Osteoblast (primary cell): ENCODE results near the gene KIRREL3. TPM values are rescaled to one million over a fixed set of nuclear protein-coding genes. Genes with fewer than 3 reads are reported as not detected.
A peak's percentile ranks its signal among the peaks of the same experiment; 100 is the strongest.

Experiments
- DNase-seq: peaks from one replicate; pipeline ENCODE4 v3.0.0; 2011; ENCODE audit warnings: low spot score, mixed read lengths; ENCODE audit not compliant: insufficient read length; ENCODE audit errors: missing footprints
- H2AFZ ChIP-seq: 2 replicates; pipeline ENCODE4 v1.6.0; 2011; ENCODE audit warnings: mild to moderate bottlenecking, low read length
- H3K27ac ChIP-seq: 2 replicates; pipeline ENCODE4 v1.5.1; 2011; ENCODE audit warnings: mild to moderate bottlenecking, low read depth, low read length, moderate library complexity
- H3K27me3 ChIP-seq: 2 replicates; pipeline ENCODE4 v1.6.0; 2012; ENCODE audit warnings: mild to moderate bottlenecking, control low read depth, inconsistent platforms, low read length, moderate library complexity; ENCODE audit not compliant: insufficient read depth
- H3K36me3 ChIP-seq: 2 replicates; pipeline ENCODE4 v1.5.1; 2011; ENCODE audit warnings: mild to moderate bottlenecking, low read length, control low read depth, moderate library complexity; ENCODE audit not compliant: insufficient read depth
- H3K4me1 ChIP-seq: 2 replicates; pipeline ENCODE4 v1.5.1; 2011; ENCODE audit warnings: mild to moderate bottlenecking, low read length, control low read depth, moderate library complexity; ENCODE audit not compliant: insufficient read depth
- H3K4me2 ChIP-seq: 2 replicates; pipeline ENCODE4 v1.6.0; 2011; ENCODE audit warnings: mild to moderate bottlenecking, low read length; ENCODE audit not compliant: insufficient read depth
- H3K4me3 ChIP-seq: fragments of 200-600 bp; sonication (generic); 3 replicates; pipeline ENCODE4 v1.5.1; 2012; ENCODE audit warnings: mild to moderate bottlenecking, low read length, inconsistent platforms; ENCODE audit not compliant: insufficient read depth
- H3K79me2 ChIP-seq: 2 replicates; pipeline ENCODE4 v1.6.0; 2012; ENCODE audit warnings: mild to moderate bottlenecking, low read length, control low read depth, inconsistent platforms; ENCODE audit not compliant: insufficient read depth
- H3K9me3 ChIP-seq: 2 replicates; pipeline ENCODE4 v1.5.1; 2011; ENCODE audit warnings: low read depth, low read length, control low read depth
- H4K20me1 ChIP-seq: 2 replicates; pipeline ENCODE4 v1.6.0; 2012; ENCODE audit warnings: mild to moderate bottlenecking, low read length, control low read depth; ENCODE audit not compliant: insufficient read depth
- CTCF ChIP-seq: IDR thresholded peaks from 2 replicates; pipeline ENCODE4 v1.5.1; 2011; ENCODE audit warnings: mild to moderate bottlenecking, low read depth, low read length, moderate library complexity; ENCODE audit errors: extremely low read depth
- total RNA-seq: library from RNA; depleted of rRNA; stranded (reverse); fragments of >200 nt; gene quantifications from 2 replicates; pipeline ENCODE4 v1.2.3, GENCODE V29; 2012

KIRREL3 gene
- total RNA-seq, 1 donor, result 3.6 TPM

- H4K20me1 ChIP-seq, result no peaks in the 10 kb centered on the region
- H3K9me3 ChIP-seq, result no peaks in the 10 kb centered on the region
- H3K79me2 ChIP-seq, result no peaks in the 10 kb centered on the region
- H3K4me2 ChIP-seq, result no peak overlapping the region
- H3K27ac ChIP-seq, result no peak overlapping the region
- no peak overlapping the region for H3K4me3 ChIP-seq
- peaks cover 56% of the 10 kb centered on the region for H3K27me3 ChIP-seq
- H3K36me3 ChIP-seq, result no peaks in the 10 kb centered on the region
- no peak for DNase-seq
- no peak overlapping the region for H2AFZ ChIP-seq
- H3K4me1 ChIP-seq, result no peaks in the 10 kb centered on the region
- no peak for TF ChIP-seq CTCF
Observed at GRCh38 chr11:127013550-127013949, 13.0 kb upstream of the KIRREL3 start.

GRCh38 chr11:127006311-127006710 lies 5.7 kb upstream of the KIRREL3 start:
- H3K4me2 ChIP-seq, result no peak overlapping the region
- H3K36me3 ChIP-seq, result no peaks in the 10 kb centered on the region
- H3K4me1 ChIP-seq, result peaks cover 7% of the 10 kb centered on the region
- peaks cover 25% of the 10 kb centered on the region for H3K27me3 ChIP-seq
- no peak for TF ChIP-seq CTCF
- peak; percentile 47 for DNase-seq
- no peaks in the 10 kb centered on the region for H3K9me3 ChIP-seq
- H4K20me1 ChIP-seq, result no peaks in the 10 kb centered on the region
- no peak overlapping the region for H2AFZ ChIP-seq
- no peaks in the 10 kb centered on the region for H3K79me2 ChIP-seq
- no peak overlapping the region for H3K4me3 ChIP-seq
- H3K27ac ChIP-seq, result no peak overlapping the region

GRCh38 chr11:127003260-127003981 lies 2.9 kb upstream of the KIRREL3 start:
- Histone ChIP-seq H3K36me3 (no peaks in the 10 kb centered on the region), H4K20me1 (no peaks in the 10 kb centered on the region), H3K4me3 (peak overlapping the region; percentile 69), H3K4me1 (peaks cover 15% of the 10 kb centered on the region), H3K27me3 (peaks cover 3% of the 10 kb centered on the region), H3K79me2 (peaks cover 24% of the 10 kb centered on the region), H3K27ac (no peak overlapping the region), H2AFZ (peak overlapping the region; percentile 64), H3K9me3 (no peaks in the 10 kb centered on the region), H3K4me2 (peak overlapping the region; percentile 83)
- TF ChIP-seq CTCF, result peak; percentile 31
- DNase-seq, result peak; percentile 86

GRCh38 chr11:127002669-127003259 lies 2.2 kb upstream of the KIRREL3 start:
- H3K36me3 ChIP-seq, result no peaks in the 10 kb centered on the region
- H3K4me1 ChIP-seq, result peaks cover 20% of the 10 kb centered on the region
- peaks cover 31% of the 10 kb centered on the region for H3K79me2 ChIP-seq
- no peaks in the 10 kb centered on the region for H4K20me1 ChIP-seq
- TF ChIP-seq CTCF, result no peak
- H3K27me3 ChIP-seq, result peaks cover 3% of the 10 kb centered on the region
- H3K4me3 ChIP-seq, result peak overlapping the region; percentile 69
- no peak overlapping the region for H3K27ac ChIP-seq
- H2AFZ ChIP-seq, result peak overlapping the region; percentile 64
- peak overlapping the region; percentile 83 for H3K4me2 ChIP-seq
- H3K9me3 ChIP-seq, result no peaks in the 10 kb centered on the region
- DNase-seq, result peak; percentile 68
